Measurements from ENCODE around the gene PCNP.

- TF ChIP-seq, protein P1, sequence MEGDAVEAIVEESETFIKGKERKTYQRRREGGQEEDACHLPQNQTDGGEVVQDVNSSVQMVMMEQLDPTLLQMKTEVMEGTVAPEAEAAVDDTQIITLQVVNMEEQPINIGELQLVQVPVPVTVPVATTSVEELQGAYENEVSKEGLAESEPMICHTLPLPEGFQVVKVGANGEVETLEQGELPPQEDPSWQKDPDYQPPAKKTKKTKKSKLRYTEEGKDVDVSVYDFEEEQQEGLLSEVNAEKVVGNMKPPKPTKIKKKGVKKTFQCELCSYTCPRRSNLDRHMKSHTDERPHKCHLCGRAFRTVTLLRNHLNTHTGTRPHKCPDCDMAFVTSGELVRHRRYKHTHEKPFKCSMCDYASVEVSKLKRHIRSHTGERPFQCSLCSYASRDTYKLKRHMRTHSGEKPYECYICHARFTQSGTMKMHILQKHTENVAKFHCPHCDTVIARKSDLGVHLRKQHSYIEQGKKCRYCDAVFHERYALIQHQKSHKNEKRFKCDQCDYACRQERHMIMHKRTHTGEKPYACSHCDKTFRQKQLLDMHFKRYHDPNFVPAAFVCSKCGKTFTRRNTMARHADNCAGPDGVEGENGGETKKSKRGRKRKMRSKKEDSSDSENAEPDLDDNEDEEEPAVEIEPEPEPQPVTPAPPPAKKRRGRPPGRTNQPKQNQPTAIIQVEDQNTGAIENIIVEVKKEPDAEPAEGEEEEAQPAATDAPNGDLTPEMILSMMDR (IDR thresholded peaks at IDR 0.05): no peak
- TF ChIP-seq POLR2A (IDR thresholded peaks at IDR 0.05): no peak
Observed at GRCh38 chr3:101556064-101556463, 17.9 kb upstream of the PCNP start.
